ENCODE results near the gene FLT1.

DNA sequence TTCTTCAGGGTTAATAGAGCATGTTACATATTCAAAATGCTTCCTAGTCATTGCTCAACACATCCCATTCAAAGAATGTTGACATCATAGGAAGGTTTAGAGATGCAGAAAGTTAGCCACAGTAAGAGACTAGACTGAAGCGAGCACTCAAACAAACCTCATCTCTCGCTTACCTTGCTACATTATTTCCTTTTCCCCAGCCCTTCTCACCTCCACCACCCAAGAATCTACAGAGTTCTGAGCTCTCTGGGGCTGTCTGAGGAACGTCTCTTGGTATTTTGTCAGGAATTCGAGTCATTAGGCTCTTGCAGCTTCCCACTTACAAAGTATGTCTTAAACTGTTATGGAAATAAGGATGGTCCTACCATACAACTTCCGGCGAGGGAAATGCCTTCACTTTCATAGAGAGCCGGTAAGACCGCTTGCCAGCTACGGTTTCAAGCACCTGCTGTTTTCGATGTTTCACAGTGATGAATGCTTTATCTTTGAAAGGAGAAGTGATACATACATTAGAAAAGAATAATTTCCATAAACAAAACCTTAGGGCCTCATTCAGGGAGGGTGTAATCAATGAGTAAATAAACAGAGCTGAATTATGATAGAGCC is 65.1 kb downstream of the FLT1 start:
- TF ChIP-seq POLR2A (IDR thresholded peaks at IDR 0.05; ENCODE audit: low read depth) (no peak), CTCF (IDR thresholded peaks at IDR 0.05) (no peak), EP300 (IDR thresholded peaks at IDR 0.05) (no peak), POLR2AphosphoS5 (IDR thresholded peaks at IDR 0.05) (no peak)

Data from esophagus muscularis mucosa (tissue), 4 donors.